Testis (tissue), 3 donors: Measurements from ENCODE around the gene TXNRD2. TPM values are rescaled to one million over a fixed set of nuclear protein-coding genes. Genes with fewer than 3 reads are reported as not detected.
A peak's percentile ranks its signal among the peaks of the same experiment; 100 is the strongest.

Experiments
- DNase-seq: peaks from one replicate; pipeline ENCODE4 v3.0.0-alpha.2; 2019
- H3K27ac ChIP-seq, 2 donors: fragments of 200-600 bp; sonication (generic); one replicate each; pipeline ENCODE4 v1.5.1; 2019
- H3K27me3 ChIP-seq: fragments of 200-600 bp; sonication (generic); one replicate; pipeline ENCODE4 v1.5.1; 2019
- H3K36me3 ChIP-seq: fragments of 200-600 bp; sonication (generic); one replicate; pipeline ENCODE4 v1.5.1; 2017; ENCODE audit warnings: low read depth; ENCODE audit errors: missing control alignments
- H3K4me1 ChIP-seq: fragments of 200-600 bp; sonication (generic); one replicate; pipeline ENCODE4 v1.5.1; 2019
- H3K4me3 ChIP-seq, 2 donors: fragments of 200-600 bp; sonication (generic); one replicate each; pipeline ENCODE4 v1.5.1; 2017 to 2019
- H3K9me3 ChIP-seq: fragments of 200-600 bp; sonication (generic); one replicate; pipeline ENCODE4 v1.5.1; 2017
- POLR2A ChIP-seq: fragments of 450-650 bp; IDR thresholded peaks from one replicate; pipeline ENCODE4 v1.6.1; 2017; ENCODE audit warnings: antibody characterized with exemption, mild to moderate bottlenecking, moderate library complexity
- WGBS, 2 donors: methylation state at CpG; one replicate each; pipeline ENCODE4 v1.1.5; 2018; 5-methylcytosine and 5-hydroxymethylcytosine counted together
- intact Hi-C: fragments of 100-400 bp; cut with DNase I; formaldehyde crosslinking; loops from one replicate; pipeline ENCODE4 v1.15.1; 2023; ENCODE audit warnings: low total_unique reads
- polyA plus RNA-seq: library from polyadenylated mRNA; stranded (reverse); fragments of 350-450 nt; fragmentation: Illumina TruSeq; extraction: RNeasy Lipid Tissue Mini Kit (QIAGEN cat#74804); gene quantifications from one replicate; pipeline ENCODE4 v1.2.3, GENCODE V29; 2014; ENCODE audit warnings: low read depth, low replicate concordance; ENCODE audit not compliant: insufficient read depth
- total RNA-seq, 2 donors: library from RNA; depleted of rRNA; stranded (reverse); fragments of >200 nt; gene quantifications; one replicate each; pipeline ENCODE4 v1.2.3, GENCODE V29; 2016
- TF ChIP-seq, protein P1 (sequence below), 3 experiments: fragments of 450-650 bp in 2 of 3; fragments of 200-600 bp in 1 of 3; sonication (generic) in 1 of 3; IDR thresholded peaks; one replicate each; pipeline ENCODE4 v1.5.1; 2016 to 2019; ENCODE audit warnings: antibody characterized with exemption in 3 of 3, mild to moderate bottlenecking in 2 of 3, moderate library complexity in 1 of 3

Gene TXNRD2
- total and polyA plus RNA-seq, 3 donors from 2014 or later = 28.7 to 49.9 (median 36.6) TPM

DNA sequence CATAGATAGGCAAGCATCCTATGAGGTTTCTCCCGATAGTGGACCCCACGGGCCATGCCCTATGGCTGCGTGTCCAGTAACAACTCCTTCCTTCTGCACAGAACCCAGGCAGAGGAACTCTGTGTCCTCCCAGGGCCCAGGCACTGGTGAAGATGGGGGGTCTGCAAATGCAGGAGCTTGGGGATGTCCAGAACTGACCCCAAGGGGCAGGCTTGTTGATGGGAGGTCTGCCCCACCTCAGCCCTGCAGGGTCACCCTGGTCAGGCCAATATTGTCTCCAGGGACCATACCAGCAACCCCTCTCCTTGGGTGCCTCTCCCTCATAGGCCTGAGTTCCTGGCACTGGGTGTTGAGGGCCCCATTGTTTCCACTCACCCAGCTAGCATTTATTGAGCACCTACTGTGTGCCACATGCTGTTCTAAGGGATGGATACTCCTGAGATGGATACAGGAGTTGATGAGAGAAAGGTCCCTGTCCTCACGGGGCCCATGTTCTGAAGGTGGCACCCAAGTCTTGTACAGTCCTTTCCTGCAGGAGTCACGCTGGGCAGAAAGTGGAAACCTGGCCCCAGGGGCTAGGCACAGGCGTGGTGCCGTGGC is 26.3 kb upstream of the TXNRD2 start:
- Histone ChIP-seq H3K36me3 (no peaks in the 10 kb centered on the region), H3K4me1 (no peaks in the 10 kb centered on the region), H3K4me3 (no peak overlapping the region), H3K9me3 (no peaks in the 10 kb centered on the region), H3K27ac (no peak overlapping the region), H3K27me3 (no peaks in the 10 kb centered on the region)
- DNase-seq = no peak
- TF ChIP-seq, protein P1, sequence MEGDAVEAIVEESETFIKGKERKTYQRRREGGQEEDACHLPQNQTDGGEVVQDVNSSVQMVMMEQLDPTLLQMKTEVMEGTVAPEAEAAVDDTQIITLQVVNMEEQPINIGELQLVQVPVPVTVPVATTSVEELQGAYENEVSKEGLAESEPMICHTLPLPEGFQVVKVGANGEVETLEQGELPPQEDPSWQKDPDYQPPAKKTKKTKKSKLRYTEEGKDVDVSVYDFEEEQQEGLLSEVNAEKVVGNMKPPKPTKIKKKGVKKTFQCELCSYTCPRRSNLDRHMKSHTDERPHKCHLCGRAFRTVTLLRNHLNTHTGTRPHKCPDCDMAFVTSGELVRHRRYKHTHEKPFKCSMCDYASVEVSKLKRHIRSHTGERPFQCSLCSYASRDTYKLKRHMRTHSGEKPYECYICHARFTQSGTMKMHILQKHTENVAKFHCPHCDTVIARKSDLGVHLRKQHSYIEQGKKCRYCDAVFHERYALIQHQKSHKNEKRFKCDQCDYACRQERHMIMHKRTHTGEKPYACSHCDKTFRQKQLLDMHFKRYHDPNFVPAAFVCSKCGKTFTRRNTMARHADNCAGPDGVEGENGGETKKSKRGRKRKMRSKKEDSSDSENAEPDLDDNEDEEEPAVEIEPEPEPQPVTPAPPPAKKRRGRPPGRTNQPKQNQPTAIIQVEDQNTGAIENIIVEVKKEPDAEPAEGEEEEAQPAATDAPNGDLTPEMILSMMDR (IDR thresholded peaks at IDR 0.05) = no peak
- no peak for TF ChIP-seq POLR2A
- intact Hi-C loops = no loop called here
- WGBS, 2 donors = 81 to 94% methylated on average over 5 to 7 of the region's 7 CpGs

DNA sequence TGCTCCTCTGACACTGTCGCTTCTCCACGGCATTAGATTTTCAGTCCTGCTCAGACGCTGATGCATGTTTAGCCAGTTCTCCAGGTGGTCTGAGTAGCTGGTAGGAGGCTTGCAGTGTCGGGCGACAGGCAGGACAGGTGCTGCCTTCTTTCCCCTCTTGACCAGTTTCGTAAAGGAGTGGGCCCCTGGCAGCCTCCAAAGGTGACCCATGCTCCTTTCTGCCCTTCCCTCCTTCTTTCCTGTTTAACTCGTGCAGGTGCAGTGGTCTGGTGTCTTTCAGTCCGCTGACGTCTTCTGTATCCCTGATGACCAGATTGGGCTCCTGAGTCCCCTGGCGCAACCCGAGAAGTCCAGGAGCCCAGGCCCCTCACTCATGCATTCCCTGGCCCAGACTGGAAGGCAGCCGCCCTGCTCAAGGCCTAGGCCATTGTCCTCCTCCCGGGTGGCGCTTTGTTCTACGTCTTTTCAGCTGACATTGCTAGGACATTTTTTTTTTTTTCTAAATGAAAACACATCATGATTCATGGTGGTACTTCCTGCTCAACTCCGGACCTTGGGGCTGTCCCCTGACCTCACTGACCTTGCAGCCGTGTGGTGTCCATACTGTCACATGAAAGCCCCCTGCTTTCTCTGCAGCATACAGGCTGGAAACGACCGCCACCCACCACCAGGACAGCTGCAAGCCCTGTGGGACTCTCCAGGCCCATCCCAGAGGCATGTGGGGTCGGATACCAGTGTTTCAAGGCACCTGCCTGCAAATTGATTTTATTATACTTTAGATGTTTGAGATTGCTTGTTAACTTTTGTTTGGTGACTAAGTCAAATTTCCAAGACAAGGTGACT is 25.5 kb upstream of the TXNRD2 start:
- TF ChIP-seq, protein P1 (IDR thresholded peaks at IDR 0.05) = no peak
- TF ChIP-seq POLR2A = no peak
- Histone ChIP-seq H3K9me3 (no peaks in the 10 kb centered on the region), H3K36me3 (no peaks in the 10 kb centered on the region), H3K4me3 (no peak overlapping the region), H3K27me3 (no peaks in the 10 kb centered on the region), H3K27ac (no peak overlapping the region), H3K4me1 (no peaks in the 10 kb centered on the region)
- no peak for DNase-seq
- 76 to 77% methylated on average over 20 of the region's 20 CpGs for WGBS, 2 donors
- intact Hi-C loops = no loop called here

GRCh38 chr22:19965771-19966709 is 24.4 kb upstream of the TXNRD2 start:
- Histone ChIP-seq H3K9me3 (no peaks in the 10 kb centered on the region), H3K4me3 (no peak overlapping the region), H3K36me3 (no peaks in the 10 kb centered on the region), H3K27me3 (no peaks in the 10 kb centered on the region), H3K27ac (no peak overlapping the region), H3K4me1 (no peaks in the 10 kb centered on the region)
- intact Hi-C loops = no loop called here
- TF ChIP-seq POLR2A = no peak
- TF ChIP-seq, protein P1 (IDR thresholded peaks at IDR 0.05) = peak in 1 of 3 experiments; percentile 9
- WGBS, 2 donors = 85 to 93% methylated on average over 7 to 10 of the region's 10 CpGs
- no peak for DNase-seq

DNA sequence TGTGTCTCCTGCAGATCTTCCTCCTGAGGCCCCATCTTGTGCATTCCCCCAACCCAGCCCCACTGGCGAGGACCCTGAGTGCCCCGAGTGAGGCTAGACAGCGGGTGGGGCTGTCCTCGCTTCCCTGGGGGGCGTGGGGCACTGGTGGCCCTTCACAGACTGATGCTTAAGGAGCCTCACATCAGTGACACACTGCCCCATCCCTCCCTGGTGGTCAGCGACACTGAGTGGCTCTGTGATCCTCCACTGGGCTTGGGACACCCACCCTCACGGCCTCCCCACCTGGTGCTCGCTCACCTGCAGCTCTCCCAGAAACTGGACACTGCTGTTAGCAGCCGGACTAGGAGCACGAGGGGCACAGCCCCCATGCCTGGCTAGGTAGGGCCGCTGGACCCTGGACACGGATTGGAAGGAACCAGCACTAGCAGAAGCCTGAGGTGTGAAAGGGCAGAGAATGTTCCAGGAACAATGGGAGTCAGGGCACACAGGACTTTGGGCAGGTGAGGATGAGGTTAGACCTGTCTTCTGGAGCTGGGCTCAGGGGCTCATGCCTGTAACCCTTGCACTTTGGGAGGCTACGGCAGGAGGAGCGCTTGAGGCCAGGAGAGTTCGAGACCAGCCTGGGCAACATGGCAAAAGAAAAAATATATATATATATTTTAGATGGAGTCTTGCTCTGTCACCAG is 23.2 kb upstream of the TXNRD2 start:
- DNase-seq = no peak
- H3K27me3 ChIP-seq = no peaks in the 10 kb centered on the region
- no peak for TF ChIP-seq POLR2A
- TF ChIP-seq, protein P1 (IDR thresholded peaks at IDR 0.05) = no peak
- 88 to 94% methylated on average over 13 to 15 of the region's 15 CpGs for WGBS, 2 donors
- H3K9me3 ChIP-seq = no peaks in the 10 kb centered on the region
- intact Hi-C loops = no loop called here
- H3K4me1 ChIP-seq = peaks cover 2% of the 10 kb centered on the region
- no peak overlapping the region for H3K4me3 ChIP-seq
- H3K36me3 ChIP-seq = no peaks in the 10 kb centered on the region
- H3K27ac ChIP-seq = no peak overlapping the region
